Stimulated activated naive CD4-positive, alpha-beta T cell treated with Interleukin-2 at 50 U/mL for 16 hours (primary cell): ENCODE data around the gene TMEM272.

Source experiments
- DNase-seq: peaks from one replicate; lab custom pipeline; 2025; lab: John Stamatoyannopoulos, UW

The TMEM272 gene

DNA sequence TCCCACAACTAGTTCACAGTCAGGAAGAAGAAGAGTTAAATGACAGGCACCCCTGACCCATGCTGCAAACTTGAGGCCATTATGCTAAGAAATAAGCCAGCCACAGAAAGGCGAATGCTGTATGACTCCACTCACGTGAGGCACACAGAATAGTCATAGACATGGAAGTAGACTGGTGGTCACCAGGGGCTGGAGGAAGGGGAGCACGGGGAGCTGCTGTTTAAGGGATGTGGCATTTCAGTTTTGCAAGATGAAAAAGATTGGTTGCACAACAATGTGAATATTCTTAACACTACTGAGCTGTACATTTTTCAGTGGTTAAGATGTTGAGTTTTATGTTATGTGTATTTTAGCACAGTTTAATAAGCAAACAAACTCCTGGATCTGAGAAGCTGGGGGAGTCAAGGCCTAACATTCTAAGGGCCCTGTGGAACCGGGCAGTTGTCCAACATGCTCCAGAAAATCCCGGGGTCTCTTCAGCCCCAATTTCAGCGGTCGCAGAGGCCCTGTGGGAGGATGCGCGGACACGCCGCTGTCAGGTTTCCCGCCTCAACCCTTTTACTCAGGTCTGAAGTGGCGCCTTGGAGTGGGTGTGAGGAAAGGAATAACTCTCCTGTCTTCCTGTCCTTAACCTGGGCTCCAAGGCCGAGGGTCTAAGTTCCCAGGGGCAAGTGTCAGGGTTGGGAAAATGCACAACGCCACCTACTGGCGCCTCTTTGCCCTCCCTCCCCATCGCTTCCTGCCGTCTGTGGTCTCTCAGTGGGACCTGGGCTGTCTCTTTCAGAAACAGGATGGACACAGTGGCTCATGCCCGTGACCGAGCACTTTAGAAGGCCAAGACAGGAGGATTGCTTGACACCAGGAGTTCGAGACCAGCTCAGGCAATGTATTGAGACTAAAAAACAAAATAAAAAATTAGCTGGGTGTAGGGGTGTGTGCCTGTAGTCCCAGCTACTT, 4.4 kb upstream of the TMEM272 start:
- no peak for DNase-seq

GRCh38 chr13:51848674-51849073, 3.7 kb upstream of the TMEM272 start:
- no peak for DNase-seq

- DNase-seq: no peak
Measured at GRCh38 chr13:51846756-51847155, 1.8 kb upstream of the TMEM272 start.

DNA sequence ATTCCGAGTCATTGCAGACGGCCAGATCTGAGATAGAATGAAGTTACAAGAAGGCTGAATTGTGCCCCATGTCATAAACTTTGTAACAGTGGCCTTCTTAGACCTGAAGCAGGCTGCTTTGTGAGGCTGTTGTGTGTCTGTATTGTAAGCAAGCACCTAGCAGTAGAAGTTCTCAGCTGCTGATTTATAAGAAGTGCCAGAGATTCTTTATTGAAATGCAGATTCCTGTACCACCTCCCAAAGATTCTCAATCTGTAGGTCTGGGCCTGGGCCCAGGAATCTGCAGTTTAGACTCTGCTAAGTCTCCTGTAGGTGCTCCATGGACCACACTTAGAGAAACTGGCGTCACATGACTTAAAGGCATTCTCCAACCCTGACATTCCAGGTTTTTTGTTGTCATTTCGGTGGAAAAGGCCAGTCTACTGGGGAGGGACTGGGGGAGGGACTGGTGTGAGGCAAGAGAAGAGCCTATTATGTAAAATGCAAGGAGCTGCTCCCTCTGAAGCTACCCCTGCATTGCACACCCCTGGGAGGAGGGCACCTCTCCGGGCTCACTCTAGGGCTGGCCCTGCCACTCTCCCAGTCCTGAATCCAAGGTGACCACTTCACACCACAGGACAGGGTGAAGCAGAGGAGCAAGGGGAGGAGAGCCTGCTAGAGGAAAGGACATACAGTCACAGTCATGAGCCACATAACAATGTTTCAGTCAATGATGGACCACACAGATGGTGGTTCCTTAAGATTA, 769 bp upstream of the TMEM272 start:
- DNase-seq: no peak

DNA sequence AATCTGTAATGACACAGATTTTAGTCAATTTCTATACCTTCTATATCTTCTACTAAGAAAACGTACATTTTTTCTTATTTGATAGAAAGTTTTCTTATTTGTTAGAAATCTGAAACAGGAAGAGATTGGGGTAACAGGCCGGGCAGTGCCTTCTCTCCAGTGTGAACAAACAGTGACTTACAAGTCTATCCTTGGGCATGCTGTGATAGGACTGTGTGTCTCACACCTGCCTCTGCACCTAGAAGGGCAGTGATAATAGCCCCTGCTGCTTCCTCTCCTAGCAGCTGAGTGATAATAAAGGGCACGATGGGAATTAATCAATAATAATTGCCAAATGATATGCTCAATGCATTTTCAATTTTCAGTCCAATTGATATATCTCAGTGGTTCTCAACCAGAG, 1.4 kb downstream of the TMEM272 start:
- no peak for DNase-seq

DNA sequence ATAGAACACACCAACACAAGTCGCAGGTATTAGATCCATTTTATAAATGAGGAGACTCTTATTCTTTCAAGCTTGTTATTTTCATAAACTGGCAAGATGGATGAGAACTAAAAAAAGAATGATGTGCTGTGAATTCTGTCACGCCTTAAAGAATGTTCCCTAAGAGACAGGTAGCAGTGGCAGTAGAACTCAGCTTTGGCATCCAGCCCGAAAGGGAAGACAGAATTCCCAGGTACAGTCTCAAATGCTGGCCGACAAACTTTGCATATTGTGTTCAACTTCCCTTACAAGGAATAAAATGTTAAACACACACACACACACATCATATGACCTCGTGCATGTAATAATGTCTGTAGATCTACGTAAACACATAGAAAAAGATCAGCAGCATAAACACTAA, 3.2 kb downstream of the TMEM272 start:
- DNase-seq: no peak

- no peak for DNase-seq
Measured at GRCh38 chr13:51840917-51841316, 4.1 kb downstream of the TMEM272 start.

DNA sequence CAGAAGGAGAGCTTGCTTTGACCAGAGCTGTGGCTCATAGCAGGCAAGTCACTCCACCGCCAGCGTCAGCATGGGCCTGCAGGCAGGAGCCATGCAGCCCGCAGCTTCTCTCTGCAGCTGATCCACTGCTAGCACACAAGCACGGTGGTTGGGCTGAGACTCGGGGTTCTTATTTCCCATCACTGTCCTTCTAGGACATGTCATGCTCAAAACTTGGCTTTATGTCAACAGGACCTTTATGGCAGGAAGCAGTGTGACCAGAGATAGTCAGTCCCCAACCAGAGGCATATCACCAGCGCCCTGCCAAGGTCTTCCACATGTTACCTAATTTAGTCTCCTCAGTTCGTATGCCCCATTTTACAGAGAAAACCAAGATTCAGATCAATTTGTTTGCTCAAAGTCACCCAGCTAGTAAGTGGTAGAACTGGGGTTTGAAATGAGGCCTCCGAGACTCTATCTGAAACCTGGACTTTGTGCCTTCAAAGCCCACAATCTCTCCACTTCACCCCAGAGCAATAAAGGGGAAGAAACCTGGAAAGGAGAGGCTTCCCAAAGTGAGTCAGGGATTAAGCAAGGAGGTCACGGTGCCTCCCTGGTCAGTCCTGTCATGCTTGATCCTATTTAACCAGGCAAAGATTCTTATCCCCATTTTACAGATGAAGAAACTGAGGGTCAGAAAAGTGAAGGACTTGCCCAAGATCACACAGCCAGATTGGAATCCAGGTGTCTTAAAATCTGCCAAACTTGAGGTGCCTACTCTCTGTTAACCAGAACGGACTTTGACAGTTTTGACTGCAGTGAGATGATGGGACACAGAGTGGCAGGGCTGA, 5.1 kb downstream of the TMEM272 start:
- no peak for DNase-seq

GRCh38 chr13:51838240-51838846, 6.6 kb downstream of the TMEM272 start:
- DNase-seq: no peak

DNA sequence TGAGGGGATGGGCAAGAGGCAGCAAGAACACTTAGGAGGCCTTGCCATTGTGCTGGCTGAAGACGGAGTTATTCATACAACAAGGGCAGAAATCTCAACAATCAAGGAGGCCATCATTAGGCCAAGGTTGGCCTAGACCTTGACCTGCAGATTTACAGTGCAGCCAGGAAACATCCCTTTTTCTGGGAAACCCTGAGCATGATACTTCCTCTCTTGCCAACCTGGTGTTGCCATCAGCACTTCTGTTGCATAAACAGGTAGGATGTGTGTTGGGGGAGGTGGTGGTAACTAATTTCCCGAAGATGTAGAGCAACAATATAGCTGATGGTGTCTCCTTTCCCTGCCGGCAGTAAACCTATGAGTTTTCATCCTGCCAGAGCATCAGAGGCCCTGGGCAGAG, 8.0 kb downstream of the TMEM272 start:
- DNase-seq: no peak

GRCh38 chr13:51834581-51835171, 10.3 kb downstream of the TMEM272 start:
- DNase-seq: no peak

- DNase-seq: no peak
Measured at GRCh38 chr13:51833980-51834379, 11.0 kb downstream of the TMEM272 start.

DNA sequence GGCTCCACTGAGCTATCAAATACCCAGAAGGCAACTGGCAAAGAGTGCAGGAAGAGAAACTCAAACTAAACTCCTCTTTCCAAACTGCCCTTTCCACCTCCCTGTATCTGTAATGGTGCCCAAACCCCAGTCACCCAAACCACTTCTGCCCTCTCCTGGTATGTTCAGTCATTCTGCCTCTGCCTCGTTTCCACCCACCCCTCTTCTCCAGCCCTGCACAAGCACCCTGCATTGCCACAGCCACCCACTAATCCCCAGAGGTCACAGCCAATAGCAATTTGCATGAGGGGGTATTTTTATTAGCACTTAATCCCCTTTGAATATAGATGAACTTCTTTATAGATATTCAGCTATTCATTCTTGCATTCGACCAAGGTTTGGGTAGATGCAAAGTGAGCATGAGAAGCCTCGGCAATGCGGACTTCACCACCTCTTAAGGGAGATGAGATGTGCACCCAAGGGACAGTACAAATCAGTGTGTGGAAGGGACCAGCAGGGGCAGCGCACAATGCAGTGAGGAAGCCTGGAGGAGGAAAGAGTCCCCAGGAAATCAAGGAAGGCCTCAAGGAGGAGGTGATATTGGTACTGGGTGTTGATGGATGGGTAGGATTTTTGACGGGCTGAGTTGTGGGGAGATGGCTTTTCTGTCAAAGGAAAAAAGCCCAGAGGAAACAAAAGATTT, 12.4 kb downstream of the TMEM272 start:
- DNase-seq: peak; percentile 29

GRCh38 chr13:51831519-51831918, 13.5 kb downstream of the TMEM272 start:
- DNase-seq: no peak

- no peak for DNase-seq
Measured at GRCh38 chr13:51829568-51829899, 15.4 kb downstream of the TMEM272 start.

DNA sequence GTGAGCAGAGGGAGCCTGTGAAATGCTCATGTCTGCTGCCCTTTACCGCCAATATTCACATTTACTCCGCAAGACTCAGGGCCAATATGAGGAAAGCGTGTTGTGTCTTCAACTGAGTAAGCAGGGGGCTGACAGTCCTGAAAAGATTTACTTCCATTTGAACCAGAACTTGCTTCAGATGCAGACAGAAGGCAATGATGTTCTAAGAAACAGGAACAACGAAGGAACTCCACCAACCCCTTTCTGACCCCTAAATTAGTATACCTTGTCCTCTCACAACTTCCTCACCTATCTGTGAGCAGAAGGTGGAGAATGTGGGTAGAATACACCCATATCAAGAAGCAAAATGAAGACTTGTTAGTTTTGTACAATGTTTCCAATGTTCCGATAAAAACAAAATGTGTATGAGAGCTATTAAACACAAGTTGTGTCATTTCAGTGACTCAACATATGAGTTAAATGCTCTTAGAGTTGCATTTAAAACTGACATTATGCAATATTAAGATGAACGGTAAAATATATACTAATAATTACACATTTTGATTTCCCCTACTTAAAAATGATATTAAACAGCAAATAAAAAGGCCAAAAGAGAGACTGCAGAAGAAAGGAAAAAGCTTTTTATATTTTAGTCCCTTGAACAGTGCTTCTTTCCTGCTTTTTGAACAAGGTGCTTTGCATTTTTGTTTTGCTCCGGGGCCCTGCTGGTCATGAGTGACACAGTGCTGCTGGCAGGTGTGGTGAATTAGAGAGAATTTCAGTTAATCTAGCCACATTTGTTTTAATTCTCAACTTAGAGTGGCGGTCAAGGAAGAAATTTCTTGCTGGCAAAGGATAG, 16.0 kb downstream of the TMEM272 start:
- DNase-seq: no peak

- DNase-seq: no peak
Measured at GRCh38 chr13:51827254-51827653, 17.7 kb downstream of the TMEM272 start.

DNA sequence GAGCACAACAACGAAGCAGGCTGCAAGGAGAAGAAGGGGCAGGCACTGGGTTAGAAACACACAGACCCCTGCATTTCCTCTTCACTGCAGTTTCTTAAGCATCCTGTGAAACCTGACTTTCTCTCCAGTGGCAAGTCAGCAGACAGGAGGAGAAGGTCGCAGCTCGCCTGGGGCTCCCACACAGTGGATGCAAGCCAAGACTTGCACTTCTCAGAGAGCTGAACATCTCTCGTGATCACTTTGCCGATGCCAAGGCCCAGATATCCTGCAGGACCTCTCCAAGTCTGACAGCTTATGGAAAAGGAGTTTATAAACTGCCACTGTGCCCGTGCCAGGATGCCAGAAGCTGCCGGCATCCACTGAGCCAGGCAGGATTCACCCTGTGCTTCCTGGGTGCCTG, 18.4 kb downstream of the TMEM272 start:
- DNase-seq: no peak

- no peak for DNase-seq
Measured at GRCh38 chr13:51825681-51826254, 19.2 kb downstream of the TMEM272 start.

DNA sequence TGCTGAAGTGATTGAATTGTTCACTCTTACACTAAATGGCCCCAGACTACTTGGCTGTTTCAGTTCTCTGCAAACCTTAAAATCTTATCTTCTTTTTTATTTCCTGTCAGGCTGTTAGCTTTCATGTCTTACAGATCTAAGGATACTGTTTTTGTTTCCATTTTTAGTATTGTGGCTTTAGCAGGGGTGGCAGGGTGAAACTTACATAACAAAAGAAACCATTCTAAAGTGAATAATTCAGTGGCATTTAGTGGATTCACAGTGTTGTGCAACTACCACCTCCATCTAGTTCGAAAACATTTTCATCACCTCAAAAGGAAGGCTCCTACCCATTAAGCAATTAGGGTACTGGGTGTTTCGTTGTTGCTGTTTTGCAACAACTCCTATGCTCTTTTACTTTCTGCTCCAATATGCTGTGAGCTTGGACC, 19.8 kb downstream of the TMEM272 start:
- DNase-seq: no peak
